Endodermal cell (in vitro differentiated cells): Measurements from ENCODE around the gene NPW. TPM values are rescaled to one million over a fixed set of nuclear protein-coding genes. Genes with fewer than 3 reads are reported as not detected.

Experiments used
- DNase-seq: peaks from one replicate; pipeline ENCODE4 v3.0.0-alpha.2; 2017
- H3K27ac ChIP-seq: 2 replicates; pipeline ENCODE4 v1.5.1; 2013; ENCODE audit warnings: mild to moderate bottlenecking, low read depth, low read length, moderate library complexity
- H3K27me3 ChIP-seq: 2 replicates; pipeline ENCODE4 v1.6.1; 2013; ENCODE audit warnings: mild to moderate bottlenecking, low read length, moderate library complexity; ENCODE audit not compliant: insufficient read depth, control insufficient read depth, poor library complexity, severe bottlenecking
- H3K36me3 ChIP-seq: 2 replicates; pipeline ENCODE4 v1.7.0; 2013; ENCODE audit warnings: mild to moderate bottlenecking, low read length, moderate library complexity; ENCODE audit not compliant: control insufficient read depth, insufficient read depth
- H3K4me1 ChIP-seq: one replicate; pipeline ENCODE4 v1.7.0; 2013; ENCODE audit warnings: low read length; ENCODE audit not compliant: control insufficient read depth, insufficient read depth
- H3K4me3 ChIP-seq: 2 replicates; pipeline ENCODE4 v1.5.1; 2013; ENCODE audit warnings: mild to moderate bottlenecking, low read length, moderate library complexity
- H3K9ac ChIP-seq: 2 replicates; pipeline ENCODE4 v1.6.1; 2013; ENCODE audit warnings: mild to moderate bottlenecking, low read length, moderate library complexity; ENCODE audit not compliant: poor library complexity, severe bottlenecking; ENCODE audit errors: extremely low read depth
- H3K9me3 ChIP-seq: 2 replicates; pipeline ENCODE4 v1.6.1; 2013; ENCODE audit warnings: mild to moderate bottlenecking, low read length, moderate library complexity; ENCODE audit not compliant: control insufficient read depth
- H3K27ac Mint-ChIP-seq: 2 replicates; pipeline ENCODE4 v1.8.0; 2020; ENCODE audit warnings: mixed read lengths
- H3K27me3 Mint-ChIP-seq: 2 replicates; pipeline ENCODE4 v1.8.0; 2021; ENCODE audit warnings: mild to moderate bottlenecking, mixed read lengths; ENCODE audit not compliant: insufficient read depth
- H3K36me3 Mint-ChIP-seq: 2 replicates; pipeline ENCODE4 v1.8.0; 2020; ENCODE audit warnings: low read depth, mixed read lengths
- H3K4me1 Mint-ChIP-seq: 2 replicates; pipeline ENCODE4 v1.8.0; 2020; ENCODE audit warnings: mixed read lengths
- H3K4me3 Mint-ChIP-seq: 2 replicates; pipeline ENCODE4 v1.8.0; 2020; ENCODE audit warnings: mild to moderate bottlenecking, moderate library complexity, mixed read lengths
- H3K9me3 Mint-ChIP-seq: 2 replicates; pipeline ENCODE4 v1.8.0; 2020; ENCODE audit warnings: mild to moderate bottlenecking, mixed read lengths
- CTCF ChIP-seq: fragments of 200-600 bp; sonication (generic); conservative IDR thresholded peaks from 2 replicates; pipeline ENCODE4 v1.5.0; 2021; ENCODE audit warnings: antibody characterized with exemption, mild to moderate bottlenecking
- WGBS, 2 experiments: methylation state at CpG; one replicate each; pipeline versions ENCODE4 v1.1.5 to v1.1.7; 2013; ENCODE audit warnings: missing lambda C conversion rate in 2 of 2, mixed read lengths in 1 of 2; ENCODE audit not compliant: insufficient coverage in 1 of 2, insufficient read length in 1 of 2; 5-methylcytosine and 5-hydroxymethylcytosine counted together
- total RNA-seq, 2 donors: library from RNA; stranded (reverse); fragmentation: NEBNext Ultra II Directional in 1 of 2; extraction: Animal tissue kit (Norgen Biotek cat#: 25700) in 1 of 2; gene quantifications; 2 replicates in 1 of 2; 3 replicates in 1 of 2; pipeline ENCODE4 v1.2.1, GENCODE V29; 2021

NPW gene
- total RNA-seq, 2 donors from 2014 or later = 1.2 to 1.9 TPM

- TF ChIP-seq CTCF = peak; percentile 96
- H3K9ac ChIP-seq = peak overlapping the region; percentile 34
- Mint-ChIP-seq H3K4me1 (peaks cover 7% of the 10 kb centered on the region), H3K9me3 (no peaks in the 10 kb centered on the region), H3K4me3 (peak overlapping the region; percentile 51), H3K27ac (no peak overlapping the region), H3K36me3 (no peaks in the 10 kb centered on the region), H3K27me3 (peaks cover 71% of the 10 kb centered on the region)
- no peak overlapping the region for H3K27ac ChIP-seq
- 7 to 19% methylated on average over 29 to 52 of the region's 53 CpGs for WGBS, 2 experiments
- peaks cover 3% of the 10 kb centered on the region for H3K4me1 ChIP-seq
- peak; percentile 98 for DNase-seq
- H3K4me3 ChIP-seq = peak overlapping the region; percentile 74
- no peaks in the 10 kb centered on the region for H3K9me3 ChIP-seq
- H3K27me3 ChIP-seq = peaks cover 39% of the 10 kb centered on the region
- no peaks in the 10 kb centered on the region for H3K36me3 ChIP-seq
Observed at GRCh38 chr16:2023092-2024031, 3.8 kb downstream of the NPW start.

GRCh38 chr16:2024032-2024420 is 4.4 kb downstream of the NPW start:
- no peaks in the 10 kb centered on the region for H3K36me3 Mint-ChIP-seq
- H3K4me1 Mint-ChIP-seq = peaks cover 7% of the 10 kb centered on the region
- DNase-seq = no peak
- peaks cover 68% of the 10 kb centered on the region for H3K27me3 Mint-ChIP-seq
- Histone ChIP-seq H3K36me3 (no peaks in the 10 kb centered on the region), H3K27ac (no peak overlapping the region), H3K9ac (no peak overlapping the region), H3K9me3 (no peaks in the 10 kb centered on the region), H3K27me3 (peaks cover 33% of the 10 kb centered on the region), H3K4me3 (no peak overlapping the region), H3K4me1 (peaks cover 3% of the 10 kb centered on the region)
- WGBS, 2 experiments = 93% methylated on average over 9 to 12 of the region's 12 CpGs
- H3K9me3 Mint-ChIP-seq = no peaks in the 10 kb centered on the region
- H3K27ac Mint-ChIP-seq = no peak overlapping the region
- no peak for TF ChIP-seq CTCF
- no peak overlapping the region for H3K4me3 Mint-ChIP-seq

GRCh38 chr16:2025251-2025650 is 5.7 kb downstream of the NPW start:
- Mint-ChIP-seq H3K9me3 (no peaks in the 10 kb centered on the region), H3K27me3 (peaks cover 57% of the 10 kb centered on the region), H3K4me1 (peaks cover 7% of the 10 kb centered on the region), H3K27ac (no peak overlapping the region), H3K4me3 (peak overlapping the region; percentile 29), H3K36me3 (no peaks in the 10 kb centered on the region)
- H3K9me3 ChIP-seq = no peaks in the 10 kb centered on the region
- H3K4me1 ChIP-seq = peaks cover 3% of the 10 kb centered on the region
- TF ChIP-seq CTCF = no peak
- no peak overlapping the region for H3K4me3 ChIP-seq
- peaks cover 21% of the 10 kb centered on the region for H3K27me3 ChIP-seq
- DNase-seq = no peak
- no peaks in the 10 kb centered on the region for H3K36me3 ChIP-seq
- WGBS, 2 experiments = 92 to 95% methylated on average over 10 to 14 of the region's 14 CpGs
- no peak overlapping the region for H3K27ac ChIP-seq
- H3K9ac ChIP-seq = no peak overlapping the region
